Measurements from ENCODE around the gene NOB1.
A peak's percentile ranks its signal among the peaks of the same experiment; 100 is the strongest.

- TF ChIP-seq CTCF (IDR thresholded peaks at IDR 0.05 in 8 of 11, conservative IDR thresholded peaks at IDR 0.05 in 3 of 11) (no peak), POLR2A (IDR thresholded peaks at IDR 0.05) (peak in 2 of 3 donors; percentile 10 to 48), POLR2AphosphoS5 (IDR thresholded peaks at IDR 0.05) (peak; percentile 83 to 91 (median 89))
Observed at GRCh38 chr16:69726313-69727060, 28.2 kb downstream of the NOB1 start, which contains the start of gene NQO1.
